ENCODE results near the gene PSPN.

GRCh38 chr19:6358003-6358402 lies 17.7 kb downstream of the PSPN start:
- TF ChIP-seq EZH2 (IDR thresholded peaks at IDR 0.05; ENCODE audit: insufficient read depth, poor library complexity, severe bottlenecking) (no peak), EZH2phosphoT487 (IDR thresholded peaks at IDR 0.05; ENCODE audit: insufficient read depth, low read depth) (no peak)

Data from GM23248 (cell line).